Measurements from ENCODE around the gene COLGALT1.

- TF ChIP-seq, protein P1, sequence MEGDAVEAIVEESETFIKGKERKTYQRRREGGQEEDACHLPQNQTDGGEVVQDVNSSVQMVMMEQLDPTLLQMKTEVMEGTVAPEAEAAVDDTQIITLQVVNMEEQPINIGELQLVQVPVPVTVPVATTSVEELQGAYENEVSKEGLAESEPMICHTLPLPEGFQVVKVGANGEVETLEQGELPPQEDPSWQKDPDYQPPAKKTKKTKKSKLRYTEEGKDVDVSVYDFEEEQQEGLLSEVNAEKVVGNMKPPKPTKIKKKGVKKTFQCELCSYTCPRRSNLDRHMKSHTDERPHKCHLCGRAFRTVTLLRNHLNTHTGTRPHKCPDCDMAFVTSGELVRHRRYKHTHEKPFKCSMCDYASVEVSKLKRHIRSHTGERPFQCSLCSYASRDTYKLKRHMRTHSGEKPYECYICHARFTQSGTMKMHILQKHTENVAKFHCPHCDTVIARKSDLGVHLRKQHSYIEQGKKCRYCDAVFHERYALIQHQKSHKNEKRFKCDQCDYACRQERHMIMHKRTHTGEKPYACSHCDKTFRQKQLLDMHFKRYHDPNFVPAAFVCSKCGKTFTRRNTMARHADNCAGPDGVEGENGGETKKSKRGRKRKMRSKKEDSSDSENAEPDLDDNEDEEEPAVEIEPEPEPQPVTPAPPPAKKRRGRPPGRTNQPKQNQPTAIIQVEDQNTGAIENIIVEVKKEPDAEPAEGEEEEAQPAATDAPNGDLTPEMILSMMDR (IDR thresholded peaks at IDR 0.05; ENCODE audit: insufficient read depth, low read length) = no peak
- TF ChIP-seq REST (IDR thresholded peaks at IDR 0.05; ENCODE audit: insufficient replicate concordance, low read depth) = no peak
- TF ChIP-seq SPI1 (IDR thresholded peaks at IDR 0.05; ENCODE audit: borderline replicate concordance, low read depth) = no peak
- TF ChIP-seq POLR2AphosphoS5 (IDR thresholded peaks at IDR 0.05; ENCODE audit: low read depth) = no peak
- TF ChIP-seq GABPA (IDR thresholded peaks at IDR 0.05; ENCODE audit: low read depth) = no peak
Observed at GRCh38 chr19:17550076-17550667, 5.3 kb upstream of the COLGALT1 start.

All from HL-60 (cell line).